Lung (tissue), 12 donors: ENCODE measurements around the gene EMCN. TPM values are rescaled to one million over a fixed set of nuclear protein-coding genes. Genes with fewer than 3 reads are reported as not detected.
"Not testable (repeated sequence)": the region's sequence is repeated elsewhere in the genome, so short reads cannot be mapped to it uniquely, and the experiment has no call there.

Experiments
- ATAC-seq: fragments of 200-7000 bp; cut with Tn5 transposase; one replicate; pipeline ENCODE4 v1.9.1; 2020; ENCODE audit warnings: moderate number of reproducible peaks; ENCODE audit not compliant: insufficient read depth, low FRiP score
- DNase-seq, 3 donors: peaks; one replicate each; pipeline ENCODE4 v3.0.0-alpha.2; 2013 to 2017
- H3K27ac ChIP-seq, 2 donors: one replicate each; pipeline ENCODE4 v1.5.1; 2013; ENCODE audit warnings: mild to moderate bottlenecking in 2 of 2, moderate library complexity in 2 of 2, control low read depth in 1 of 2, inconsistent platforms in 1 of 2, low read depth in 1 of 2, low read length in 1 of 2
- H3K27me3 ChIP-seq, 3 donors: one replicate each; pipeline ENCODE4 v1.5.1; 2013; ENCODE audit warnings: low read length in 2 of 3; ENCODE audit not compliant: control insufficient read depth in 3 of 3, insufficient read depth in 3 of 3
- H3K36me3 ChIP-seq, 4 donors: one replicate each; pipeline ENCODE4 v1.5.1; 2013; ENCODE audit warnings: low read length in 4 of 4, mild to moderate bottlenecking in 1 of 4, moderate library complexity in 1 of 4; ENCODE audit not compliant: control insufficient read depth in 4 of 4, insufficient read depth in 4 of 4
- H3K4me1 ChIP-seq, 5 donors: one replicate each; pipeline ENCODE4 v1.5.1; 2013; ENCODE audit warnings: low read length in 5 of 5, mild to moderate bottlenecking in 2 of 5, moderate library complexity in 1 of 5; ENCODE audit not compliant: control insufficient read depth in 5 of 5, insufficient read depth in 5 of 5
- H3K4me3 ChIP-seq: one replicate; pipeline ENCODE4 v1.5.1; 2013; ENCODE audit warnings: mild to moderate bottlenecking, control low read depth, moderate library complexity
- H3K9ac ChIP-seq, 2 donors: one replicate each; pipeline ENCODE4 v1.5.1; 2013; ENCODE audit warnings: low read length in 2 of 2, control low read depth in 1 of 2; ENCODE audit not compliant: insufficient read depth in 1 of 2
- H3K9me3 ChIP-seq, 4 donors: one replicate each; pipeline ENCODE4 v1.5.1; 2013; ENCODE audit warnings: low read length in 3 of 4, mild to moderate bottlenecking in 1 of 4, moderate library complexity in 1 of 4; ENCODE audit not compliant: control insufficient read depth in 4 of 4, insufficient read depth in 3 of 4
- WGBS, 2 donors: extraction: QIAGEN DNeasy Blood & Tissue Kit; methylation state at CpG; one replicate each; pipeline ENCODE4 v1.1.7; 2013; 5-methylcytosine and 5-hydroxymethylcytosine counted together
- polyA plus RNA-seq, 2 donors: library from polyadenylated mRNA; stranded (reverse); fragments of 200-250 nt; gene quantifications; one replicate each; pipeline ENCODE4 v1.2.1, GENCODE V29; 2013
- total RNA-seq, 2 donors: library from RNA; depleted of rRNA in 1 of 2; stranded (reverse); fragments of >200 nt in 1 of 2; gene quantifications; one replicate each; pipeline ENCODE4 v1.2.1, GENCODE V29; 2014 to 2021
- TF ChIP-seq, protein P1 (sequence below): IDR thresholded peaks from 2 replicates; pipeline ENCODE4 v1.5.1; 2012; ENCODE audit warnings: mild to moderate bottlenecking; ENCODE audit errors: control extremely low read depth, extremely low read depth
- donor health status: control.
- donor health status: control.
- donor health status: Bipolar disorder and iron deficiency.
- donor health status: healthy.
- donor health status: DM: yes; HTN: yes; CAD: no.

The EMCN gene
- total and polyA plus RNA-seq, 4 donors = 5.8 to 90.8 (median 20.6) TPM

DNA sequence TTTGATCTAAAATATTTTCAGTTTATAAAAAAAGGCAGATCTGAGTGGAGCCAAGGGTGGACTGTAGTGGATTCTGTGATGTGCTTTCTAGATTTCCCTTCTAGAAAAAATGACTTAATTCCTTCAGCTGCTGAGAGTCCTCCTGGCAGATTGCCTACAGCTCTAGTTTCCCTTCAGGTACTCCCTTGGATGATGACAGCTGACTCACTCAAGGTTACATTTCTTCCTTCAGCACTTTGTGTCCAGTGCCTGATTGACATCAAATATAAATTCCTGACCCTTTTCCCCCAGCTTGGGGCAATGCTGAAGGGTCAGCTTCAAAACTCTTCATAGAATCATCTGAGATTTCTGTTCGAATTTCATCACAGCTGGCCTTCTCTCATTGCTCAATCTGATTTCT is 161.7 kb downstream of the EMCN start:
- Histone ChIP-seq H3K9ac (no peak overlapping the region), H3K4me3 (no peak overlapping the region), H3K27ac (no peak overlapping the region), H3K4me1 (no peaks in the 10 kb centered on the region), H3K27me3 (no peaks in the 10 kb centered on the region), H3K9me3 (peaks cover 0 to 6% (median under 1%) of the 10 kb centered on the region in 4 donors), H3K36me3 (no peaks in the 10 kb centered on the region)
- TF ChIP-seq, protein P1, sequence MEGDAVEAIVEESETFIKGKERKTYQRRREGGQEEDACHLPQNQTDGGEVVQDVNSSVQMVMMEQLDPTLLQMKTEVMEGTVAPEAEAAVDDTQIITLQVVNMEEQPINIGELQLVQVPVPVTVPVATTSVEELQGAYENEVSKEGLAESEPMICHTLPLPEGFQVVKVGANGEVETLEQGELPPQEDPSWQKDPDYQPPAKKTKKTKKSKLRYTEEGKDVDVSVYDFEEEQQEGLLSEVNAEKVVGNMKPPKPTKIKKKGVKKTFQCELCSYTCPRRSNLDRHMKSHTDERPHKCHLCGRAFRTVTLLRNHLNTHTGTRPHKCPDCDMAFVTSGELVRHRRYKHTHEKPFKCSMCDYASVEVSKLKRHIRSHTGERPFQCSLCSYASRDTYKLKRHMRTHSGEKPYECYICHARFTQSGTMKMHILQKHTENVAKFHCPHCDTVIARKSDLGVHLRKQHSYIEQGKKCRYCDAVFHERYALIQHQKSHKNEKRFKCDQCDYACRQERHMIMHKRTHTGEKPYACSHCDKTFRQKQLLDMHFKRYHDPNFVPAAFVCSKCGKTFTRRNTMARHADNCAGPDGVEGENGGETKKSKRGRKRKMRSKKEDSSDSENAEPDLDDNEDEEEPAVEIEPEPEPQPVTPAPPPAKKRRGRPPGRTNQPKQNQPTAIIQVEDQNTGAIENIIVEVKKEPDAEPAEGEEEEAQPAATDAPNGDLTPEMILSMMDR = no peak
- no peak for DNase-seq
- 80 to 90% methylated on average over 1 of the region's 1 CpG for WGBS, 2 donors
- no peak for ATAC-seq

DNA sequence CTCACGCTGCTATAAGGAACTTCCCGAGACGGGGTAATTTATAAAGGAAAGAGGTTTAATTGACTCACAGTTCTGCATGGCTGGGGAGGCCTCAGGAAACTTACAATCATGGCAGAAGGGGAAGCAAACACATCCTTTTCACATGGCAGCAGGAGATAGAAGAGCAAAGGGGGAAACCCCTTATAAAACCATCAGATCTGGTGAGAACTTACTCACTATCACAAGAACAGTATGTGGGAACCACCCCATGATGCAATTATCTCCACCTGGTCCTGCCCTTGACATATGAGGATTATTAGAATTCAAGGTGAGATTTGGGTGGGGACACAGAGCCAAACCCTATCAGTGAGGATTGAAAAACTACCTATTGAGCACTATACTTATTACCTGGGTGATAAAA is 165.5 kb downstream of the EMCN start:
- not testable (repeated sequence) for H3K9ac ChIP-seq, H3K36me3 ChIP-seq, H3K4me1 ChIP-seq, DNase-seq, H3K27ac ChIP-seq, H3K9me3 ChIP-seq, ATAC-seq, H3K27me3 ChIP-seq, H3K4me3 ChIP-seq
- WGBS, 2 donors = 92 to 97% methylated on average over 3 of the region's 3 CpGs

DNA sequence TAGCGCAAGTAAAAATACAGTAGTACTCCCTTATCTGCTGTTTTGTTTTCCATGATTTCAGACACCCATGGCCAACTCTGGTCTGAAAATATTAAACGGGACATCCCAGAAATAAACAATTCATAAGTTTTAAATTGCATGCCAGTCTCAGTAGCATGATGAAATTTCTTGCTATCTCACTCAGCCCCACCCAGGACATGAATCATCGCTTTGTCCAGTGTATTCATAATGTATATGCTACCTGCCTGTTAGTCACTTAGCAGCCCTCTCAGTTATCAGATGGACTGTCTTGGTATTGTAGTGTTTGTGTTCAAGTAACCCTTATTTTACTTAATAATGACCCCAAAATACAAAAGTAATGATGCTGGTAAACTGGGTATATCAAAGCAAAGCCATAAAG is 169.3 kb downstream of the EMCN start:
- H3K4me1 ChIP-seq = no peaks in the 10 kb centered on the region
- no peaks in the 10 kb centered on the region for H3K9me3 ChIP-seq
- H3K9ac ChIP-seq = no peak overlapping the region
- DNase-seq (no peak), ATAC-seq (no peak)
- WGBS, 2 donors = 69 to 85% methylated on average over 3 of the region's 3 CpGs
- TF ChIP-seq, protein P1 = no peak
- no peak overlapping the region for H3K27ac ChIP-seq
- H3K4me3 ChIP-seq = no peak overlapping the region
- H3K27me3 ChIP-seq = no peaks in the 10 kb centered on the region
- no peaks in the 10 kb centered on the region for H3K36me3 ChIP-seq

DNA sequence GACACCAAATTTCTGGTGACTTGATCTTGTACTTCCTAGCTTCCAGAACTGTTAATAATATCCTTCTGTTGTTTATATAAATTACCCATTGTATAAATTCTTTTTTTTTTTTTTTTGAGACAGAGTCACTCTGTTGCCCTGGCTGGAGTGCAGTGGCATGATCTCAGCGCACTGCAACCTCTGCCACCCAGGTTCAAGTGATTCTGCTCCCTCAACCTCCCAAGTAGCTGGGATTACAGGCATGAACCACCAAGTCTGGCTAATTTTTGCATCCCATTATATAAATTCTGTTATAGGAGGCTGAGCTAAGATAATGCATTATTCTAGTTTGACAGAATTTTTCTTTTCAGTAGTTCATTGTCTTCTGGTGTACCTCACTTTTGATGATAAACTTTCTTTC is 170.6 kb downstream of the EMCN start:
- H3K4me1 ChIP-seq = no peaks in the 10 kb centered on the region
- WGBS, 2 donors = 88 to 91% methylated on average over 1 of the region's 1 CpG
- no peaks in the 10 kb centered on the region for H3K9me3 ChIP-seq
- ATAC-seq = no peak
- H3K27me3 ChIP-seq = no peaks in the 10 kb centered on the region
- TF ChIP-seq, protein P1 = no peak
- DNase-seq = no peak
- H3K36me3 ChIP-seq = no peaks in the 10 kb centered on the region
- no peak overlapping the region for H3K4me3 ChIP-seq
- H3K9ac ChIP-seq = no peak overlapping the region
- H3K27ac ChIP-seq = no peak overlapping the region
